H7 (cell line): ENCODE results near the gene PPFIA4. TPM values are rescaled to one million over a fixed set of nuclear protein-coding genes. Genes with fewer than 3 reads are reported as not detected.
"Not testable (repeated sequence)": the region's sequence is repeated elsewhere in the genome, so short reads cannot be mapped to it uniquely, and the experiment has no call there.

Experiments used
- DNase-seq: peaks from one replicate; pipeline ENCODE4 v3.0.0; 2012
- H3K27me3 ChIP-seq: 2 replicates; pipeline ENCODE4 v1.6.0; 2011; ENCODE audit warnings: mild to moderate bottlenecking, low read length; ENCODE audit not compliant: control insufficient read depth, insufficient read depth
- H3K36me3 ChIP-seq: replicated peaks from 2 replicates; pipeline ENCODE4 v1.5.1; 2011; ENCODE audit warnings: low read length; ENCODE audit not compliant: control insufficient read depth, insufficient read depth
- H3K4me3 ChIP-seq: 2 replicates; pipeline ENCODE4 v1.5.1; 2011; ENCODE audit warnings: low read depth, mild to moderate bottlenecking, control low read depth, low read length, moderate library complexity; ENCODE audit not compliant: insufficient read depth
- total RNA-seq: library from RNA; depleted of rRNA; stranded (reverse); fragments of >200 nt; shearing (Covaris generic); gene quantifications from 2 replicates; pipeline ENCODE4 v1.2.3, GENCODE V29; 2014

Gene PPFIA4
- total RNA-seq, 1 experiment from 2014 or later, result 3.1 TPM

DNA sequence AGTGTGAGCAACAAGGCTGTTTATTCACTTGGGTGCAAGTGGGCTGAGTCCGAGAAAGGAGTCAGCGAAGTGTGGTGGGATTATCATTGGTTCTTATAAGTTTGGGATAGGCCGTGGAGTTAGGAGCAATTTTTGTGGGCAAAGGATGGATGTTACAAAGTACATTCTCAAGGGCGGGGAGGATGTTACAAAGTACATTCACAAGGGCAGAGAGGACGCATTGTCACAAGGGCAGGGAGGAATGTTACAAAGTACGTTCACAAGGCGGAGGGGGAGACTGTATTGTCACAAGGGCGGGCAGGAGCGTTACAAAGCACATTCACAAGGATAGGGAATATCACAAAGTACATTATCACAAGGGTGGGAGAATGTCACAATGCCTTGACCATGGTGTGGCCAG is 24.3 kb upstream of the PPFIA4 start:
- H3K27me3 ChIP-seq, result no peaks in the 10 kb centered on the region
- no peak for DNase-seq
- no peak overlapping the region for H3K4me3 ChIP-seq
- H3K36me3 ChIP-seq, result no peaks in the 10 kb centered on the region

DNA sequence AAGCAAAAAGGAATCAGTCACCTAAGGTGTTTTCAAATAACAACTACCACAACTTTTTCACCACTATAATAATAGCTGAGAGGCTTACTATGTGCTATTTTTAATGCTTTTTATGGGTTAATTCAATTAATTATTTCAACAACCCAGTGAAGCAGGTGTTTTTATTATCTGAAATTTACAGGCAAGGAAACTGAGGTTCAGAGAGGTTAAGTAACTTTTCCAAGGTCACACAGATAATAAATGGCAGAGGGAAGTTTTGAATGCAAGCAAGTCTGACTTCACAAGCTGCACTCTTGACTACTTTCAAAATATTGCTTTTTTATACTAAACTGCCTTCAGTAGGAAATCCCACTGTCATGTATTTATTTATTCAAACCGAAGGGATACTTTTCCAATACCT is 23.3 kb upstream of the PPFIA4 start:
- Histone ChIP-seq H3K4me3 (no peak overlapping the region), H3K27me3 (no peaks in the 10 kb centered on the region), H3K36me3 (no peaks in the 10 kb centered on the region)
- no peak for DNase-seq

DNA sequence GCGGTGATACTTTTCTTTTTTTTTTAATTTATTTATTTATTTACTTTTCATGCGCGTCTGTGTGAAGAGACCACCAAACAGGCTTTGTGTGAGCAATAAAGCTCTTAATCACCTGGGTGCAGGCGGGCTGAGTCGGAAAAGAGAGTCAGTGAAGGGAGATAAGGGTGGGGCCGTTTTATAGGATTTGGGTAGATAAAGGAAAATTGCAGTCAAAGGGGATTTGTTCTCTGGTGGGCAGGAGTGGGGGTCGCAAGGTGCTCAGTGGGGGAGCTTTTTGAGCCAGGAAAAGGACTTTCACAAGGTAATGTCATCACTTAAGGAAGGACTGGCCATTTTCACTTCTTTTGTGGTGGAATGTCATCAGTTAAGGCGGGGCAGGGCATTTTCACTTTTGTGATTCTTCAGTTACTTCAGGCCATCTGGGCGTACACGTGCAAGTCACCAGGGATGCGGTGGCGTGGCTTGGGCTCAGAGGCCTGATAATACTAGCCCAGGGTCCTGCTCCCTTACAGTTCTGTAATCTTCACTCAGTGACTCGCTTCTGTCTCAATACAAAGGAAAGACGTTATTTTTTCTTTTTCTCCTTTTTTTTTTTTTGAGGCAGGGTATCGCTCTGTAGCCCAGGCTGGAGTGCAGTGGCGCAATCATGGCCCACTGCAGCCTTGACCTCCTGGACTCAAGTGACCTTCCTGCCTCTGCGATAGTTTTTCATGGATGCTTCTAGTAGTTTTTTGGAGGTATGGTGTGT is 20.7 kb upstream of the PPFIA4 start:
- not testable (repeated sequence) for H3K27me3 ChIP-seq, H3K36me3 ChIP-seq, DNase-seq
- H3K4me3 ChIP-seq, result peak overlapping the region; percentile 95

DNA sequence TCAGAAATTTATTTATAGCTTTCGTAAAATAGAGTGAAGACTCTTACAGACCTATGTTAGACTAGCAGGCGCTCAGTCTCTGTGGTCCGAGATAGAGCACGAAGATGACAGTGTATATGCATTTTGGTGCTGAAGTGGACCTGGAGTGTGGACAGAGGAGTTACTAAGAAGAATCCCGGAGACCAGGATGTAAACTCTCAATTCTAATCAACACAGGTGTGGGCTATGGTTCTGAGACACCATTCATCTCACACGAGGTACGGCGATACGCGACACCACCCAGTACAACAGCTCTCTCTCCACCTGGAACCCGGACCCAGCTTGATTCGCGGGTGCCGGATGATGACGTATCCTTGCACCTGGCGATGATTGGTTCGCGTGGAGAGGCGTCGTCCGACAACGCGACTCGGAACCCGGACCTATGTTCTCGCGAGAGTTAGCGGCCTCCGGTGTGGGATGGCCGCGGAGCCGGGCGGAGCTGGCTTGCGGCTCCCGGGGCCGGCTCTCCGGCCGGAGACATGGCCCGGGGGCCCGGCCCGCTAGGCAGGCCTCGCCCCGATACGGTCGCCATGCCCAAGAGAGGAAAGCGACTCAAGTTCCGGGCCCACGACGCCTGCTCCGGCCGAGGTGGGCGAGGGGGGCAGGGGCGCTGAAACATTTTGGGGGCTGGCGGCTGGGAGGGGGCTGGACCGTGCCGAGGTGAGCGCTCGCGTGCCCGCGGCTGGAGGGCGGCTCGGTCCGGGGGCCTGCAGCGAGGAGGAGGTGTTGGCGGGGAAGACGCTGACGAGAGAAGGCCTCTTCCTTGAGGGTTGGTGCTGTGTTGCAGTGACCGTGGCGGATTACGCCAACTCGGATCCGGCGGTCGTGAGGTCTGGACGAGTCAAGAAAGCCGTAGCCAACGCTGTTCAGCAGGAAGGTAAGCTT is 19.1 kb upstream of the PPFIA4 start, which contains the start of gene TMEM183A:
Gene TMEM183A, plus strand, starts transcription at position 427 of the 924 bp plus-strand sequence. Its CDS starts 92 bp downstream, at position 519.
- H3K27me3 ChIP-seq, result no peaks in the 10 kb centered on the region
- H3K36me3 ChIP-seq, result peaks cover 8% of the 10 kb centered on the region
- peak; percentile 94 for DNase-seq
- peak within 1 kb of the TSS; percentile 95 for H3K4me3 ChIP-seq

DNA sequence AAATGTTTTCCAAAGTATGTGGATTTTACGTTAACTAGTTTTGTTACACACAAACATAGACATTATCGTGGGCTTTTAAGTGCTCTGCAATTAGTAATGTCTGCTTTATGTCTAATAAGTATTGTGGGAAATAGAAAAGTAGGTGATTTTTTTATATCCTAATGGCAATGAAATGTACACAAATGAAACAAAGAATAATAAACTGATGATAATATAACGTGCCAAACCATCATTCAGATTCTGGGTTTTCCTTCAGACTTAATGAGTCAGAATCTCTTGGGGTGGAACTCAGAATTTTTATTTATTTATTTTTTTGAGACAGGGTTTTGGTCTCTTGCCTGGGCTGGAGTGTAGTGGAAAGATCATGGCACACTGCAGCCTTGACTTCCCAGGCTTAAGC is 17.1 kb upstream of the PPFIA4 start:
- peaks cover 10% of the 10 kb centered on the region for H3K36me3 ChIP-seq
- no peak overlapping the region for H3K4me3 ChIP-seq
- no peak for DNase-seq
- no peaks in the 10 kb centered on the region for H3K27me3 ChIP-seq

DNA sequence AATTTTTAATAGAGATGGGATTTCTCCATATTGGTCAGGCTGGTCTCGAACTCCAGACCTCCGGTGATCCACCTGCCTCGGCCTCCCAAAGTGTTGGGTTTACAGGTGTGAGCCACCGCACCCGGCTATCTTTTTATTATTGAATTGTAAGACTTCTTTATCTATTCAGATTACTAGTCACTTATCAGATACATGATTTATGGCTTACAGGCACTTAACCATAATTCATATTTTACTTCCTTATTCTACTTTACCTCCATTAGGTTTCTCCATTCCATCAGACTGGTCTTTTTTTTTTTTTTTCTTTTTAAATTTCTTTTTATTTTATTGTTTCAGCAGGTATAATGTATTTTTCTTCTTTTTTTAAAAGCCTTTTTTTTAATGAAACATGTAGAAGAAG is 14.7 kb upstream of the PPFIA4 start:
- Histone ChIP-seq H3K27me3 (no peaks in the 10 kb centered on the region), H3K36me3 (peaks cover 27% of the 10 kb centered on the region), H3K4me3 (no peak overlapping the region)
- DNase-seq, result no peak

DNA sequence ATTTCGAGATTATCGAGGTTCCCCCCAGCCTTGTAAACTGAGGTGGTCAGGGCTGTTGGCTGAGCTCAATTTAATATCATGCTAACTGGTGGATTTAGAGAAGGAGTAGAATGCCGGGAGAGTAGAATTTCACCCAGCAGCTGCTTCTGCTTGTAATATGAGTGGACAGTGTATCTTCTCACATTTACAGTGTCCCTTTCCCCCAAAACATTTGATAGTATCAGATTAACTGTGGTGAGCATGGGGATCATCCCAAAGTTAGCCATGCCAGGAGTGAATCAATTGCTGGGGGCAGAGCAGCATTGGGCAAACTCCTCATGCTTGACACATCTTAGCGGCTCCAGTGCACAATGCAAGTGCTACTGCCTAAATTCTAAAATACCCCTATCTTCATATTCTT is 9.2 kb upstream of the PPFIA4 start:
- DNase-seq, result no peak
- no peak overlapping the region for H3K4me3 ChIP-seq
- H3K27me3 ChIP-seq, result no peaks in the 10 kb centered on the region
- H3K36me3 ChIP-seq, result peaks cover 54% of the 10 kb centered on the region

DNA sequence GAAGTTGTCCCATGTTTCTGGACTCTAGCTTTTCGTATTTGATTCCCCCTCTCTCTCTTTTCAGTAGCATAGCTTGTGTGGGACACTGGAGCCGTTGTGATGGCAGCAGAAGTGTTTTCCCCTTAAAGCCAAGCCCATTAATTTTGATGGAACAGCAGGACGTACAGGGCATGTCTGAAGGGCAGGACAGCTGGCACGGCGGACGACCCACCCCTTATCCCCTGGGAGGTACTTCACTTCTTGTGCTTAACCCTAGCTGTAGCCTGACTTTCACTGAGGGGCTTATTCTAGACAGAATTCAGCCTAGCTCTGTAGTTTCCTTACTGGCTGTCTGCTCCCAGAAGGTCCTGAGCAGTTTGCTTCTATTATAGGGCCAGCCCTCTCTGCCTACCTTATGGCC is 8.6 kb upstream of the PPFIA4 start:
- no peak overlapping the region for H3K4me3 ChIP-seq
- no peaks in the 10 kb centered on the region for H3K27me3 ChIP-seq
- H3K36me3 ChIP-seq, result peaks cover 53% of the 10 kb centered on the region

DNA sequence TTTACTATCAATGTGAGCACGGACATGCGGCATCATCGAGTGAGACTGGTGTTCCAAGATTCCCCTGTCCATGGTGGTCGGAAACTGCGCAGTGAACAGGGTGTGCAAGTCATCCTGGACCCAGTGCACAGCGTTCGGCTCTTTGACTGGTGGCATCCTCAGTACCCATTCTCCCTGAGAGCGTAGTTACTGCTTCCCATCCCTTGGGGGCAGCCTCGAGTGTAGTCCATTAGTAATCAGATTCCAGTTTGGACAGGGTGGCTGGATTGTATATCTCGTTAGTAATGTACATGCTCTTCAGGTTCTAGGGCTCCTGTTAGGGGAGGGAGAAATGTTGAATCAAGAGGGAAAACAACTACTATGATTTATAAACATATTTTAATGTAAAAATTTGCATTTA is 3.4 kb upstream of the PPFIA4 start:
- not testable (repeated sequence) for H3K4me3 ChIP-seq, DNase-seq
- peaks cover 28% of the 10 kb centered on the region for H3K36me3 ChIP-seq
- peaks cover 15% of the 10 kb centered on the region for H3K27me3 ChIP-seq

More for the DNA sequence above, 8.6 kb upstream of the PPFIA4 start:
- no peak for DNase-seq

DNA sequence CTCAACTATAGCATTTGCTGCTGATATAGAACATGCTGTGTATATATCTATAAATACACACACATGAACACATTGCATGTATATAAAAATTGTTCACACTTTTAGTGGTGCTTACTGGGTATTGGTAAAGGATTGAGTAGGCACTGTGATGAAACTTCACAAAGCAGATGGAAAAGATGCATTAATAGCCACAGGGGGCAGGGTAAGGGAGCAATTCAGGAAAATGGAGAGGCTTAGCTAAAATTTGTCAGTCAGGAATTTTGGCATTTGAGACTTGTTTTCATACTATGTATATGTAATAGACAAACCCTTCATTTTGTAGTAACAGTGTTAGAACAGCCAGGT is 633 bp upstream of the PPFIA4 start:
- peaks cover 15% of the 10 kb centered on the region for H3K36me3 ChIP-seq
- peaks cover 31% of the 10 kb centered on the region for H3K27me3 ChIP-seq
- DNase-seq, result no peak
- H3K4me3 ChIP-seq, result no peak overlapping the region

DNA sequence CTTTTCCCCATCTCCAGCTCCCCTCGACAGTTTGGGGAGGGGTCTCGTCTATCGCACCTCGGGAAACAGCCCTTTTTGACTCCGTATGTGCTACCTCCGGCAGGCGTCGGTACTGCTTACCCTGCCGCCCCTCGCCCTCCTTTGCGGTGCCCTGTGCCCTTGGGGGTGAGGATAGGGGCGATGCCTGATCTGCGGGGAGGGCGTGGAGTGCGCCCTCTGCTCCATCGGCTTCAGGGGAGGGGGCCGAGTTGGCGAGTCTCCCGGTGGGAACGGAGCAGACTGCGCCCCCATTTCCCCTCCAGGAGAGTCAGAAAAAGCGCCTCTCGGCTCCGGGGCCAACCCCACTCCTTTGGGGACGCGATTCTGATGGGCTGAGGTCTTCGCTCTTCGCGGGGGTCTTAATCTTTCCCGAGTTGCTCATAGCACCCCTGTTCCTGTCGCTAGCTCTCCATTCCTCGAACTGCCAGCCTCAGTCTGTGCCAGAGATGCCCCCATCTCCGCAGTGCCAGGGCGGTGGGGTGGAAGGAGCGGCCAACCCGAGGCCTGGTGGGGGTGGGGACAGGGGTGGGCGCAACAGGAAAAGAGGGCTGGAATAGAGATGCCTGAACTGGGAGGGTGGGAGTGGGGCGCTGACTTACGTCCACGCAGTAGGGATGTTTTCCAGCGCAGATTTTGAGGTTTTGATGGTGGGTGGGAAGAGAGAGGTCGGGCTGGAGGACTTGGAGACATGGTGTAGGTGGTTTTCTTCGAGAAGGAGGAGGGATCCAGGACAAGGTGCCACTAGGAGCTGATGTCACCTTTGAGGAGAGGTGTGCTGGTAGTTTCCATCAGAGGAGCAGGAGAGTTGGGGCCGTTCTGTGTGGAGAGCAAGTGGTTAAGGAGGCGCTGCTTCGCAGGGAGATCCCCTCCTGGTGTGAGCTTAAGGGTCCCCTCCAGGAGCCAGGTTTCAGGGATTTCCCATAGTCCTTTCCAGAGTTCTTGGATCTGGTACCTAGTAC is 674 bp downstream of the PPFIA4 start:
- peak overlapping the region; percentile 86 for H3K4me3 ChIP-seq
- peak; percentile 54 for DNase-seq
- peaks cover 6% of the 10 kb centered on the region for H3K36me3 ChIP-seq
- peaks cover 31% of the 10 kb centered on the region for H3K27me3 ChIP-seq

DNA sequence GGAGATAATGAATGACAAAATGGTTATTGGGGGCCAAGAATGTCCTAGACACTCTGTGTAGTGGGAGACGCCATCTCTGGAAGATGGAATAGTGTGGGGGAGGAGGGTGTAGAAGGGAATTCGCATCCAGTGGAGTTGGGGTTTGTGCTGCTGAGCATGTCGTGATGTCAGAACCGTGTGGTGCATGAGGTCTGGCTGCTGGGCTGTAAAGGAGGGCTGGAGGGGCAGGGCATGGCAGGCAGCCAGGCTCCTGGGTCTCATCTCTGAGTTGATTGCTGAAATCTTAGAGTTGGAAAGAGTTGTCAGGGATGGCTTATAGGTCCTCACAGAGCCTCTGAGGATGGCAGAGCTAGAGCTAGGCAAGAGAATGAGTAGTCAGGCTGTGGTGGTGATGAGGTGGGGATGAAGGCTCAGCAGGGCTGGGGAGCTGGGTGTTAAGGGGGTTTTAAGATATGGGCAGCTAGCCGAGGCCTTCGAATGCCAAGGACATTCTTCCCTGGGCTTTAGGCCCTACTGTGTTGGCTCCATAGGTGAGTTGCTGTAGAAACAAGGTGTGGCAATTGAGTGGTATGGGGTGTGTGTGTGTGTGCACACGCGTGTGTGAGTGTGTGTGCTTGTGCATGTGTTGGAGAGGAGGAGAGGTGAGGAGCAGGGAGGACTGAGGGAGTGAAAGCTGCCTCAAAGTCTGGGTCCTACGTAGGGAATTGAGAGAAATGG is 1.9 kb downstream of the PPFIA4 start:
- Histone ChIP-seq H3K4me3 (no peak overlapping the region), H3K36me3 (peaks cover 5% of the 10 kb centered on the region), H3K27me3 (peaks cover 31% of the 10 kb centered on the region)
- peak; percentile 24 for DNase-seq

DNA sequence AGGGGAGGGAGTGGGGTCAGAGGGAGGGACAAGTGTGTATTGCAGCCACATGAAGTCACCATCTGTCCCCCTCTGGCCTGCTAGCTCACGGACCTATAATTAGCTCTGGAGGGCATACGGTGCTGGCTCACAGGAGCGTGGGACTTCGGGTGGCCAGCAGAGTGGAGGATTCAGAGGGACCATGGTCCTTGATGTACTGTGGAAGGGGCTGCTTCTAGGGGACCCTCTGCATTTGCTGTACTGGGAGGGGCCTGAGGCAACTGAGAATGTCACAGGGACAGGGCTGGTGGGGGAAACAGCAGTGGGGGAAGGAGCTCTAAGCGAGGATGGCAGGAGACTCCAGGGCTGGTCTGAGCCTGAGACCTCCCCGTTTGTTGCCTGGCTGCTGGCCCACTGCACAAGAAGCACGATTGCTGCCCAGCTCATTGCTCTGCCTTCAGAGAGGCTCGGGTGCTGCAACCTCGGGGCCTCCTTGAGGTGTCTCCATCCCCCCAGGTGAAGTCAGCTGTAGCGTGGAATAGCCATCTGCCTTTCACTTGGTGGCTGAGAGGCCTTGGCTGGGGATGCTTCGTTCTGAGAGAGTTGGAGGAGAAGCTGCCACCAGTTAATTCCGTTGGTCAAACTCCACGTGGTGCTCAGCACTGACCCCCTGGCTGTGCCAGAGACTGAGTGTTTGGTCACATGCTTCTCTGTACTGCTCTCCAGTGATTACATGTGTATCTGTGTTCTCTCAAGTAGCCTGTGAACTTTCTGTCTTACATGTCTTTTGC is 2.7 kb downstream of the PPFIA4 start:
- Histone ChIP-seq H3K27me3 (peaks cover 31% of the 10 kb centered on the region), H3K36me3 (peaks cover 2% of the 10 kb centered on the region), H3K4me3 (no peak overlapping the region)
- peak; percentile 26 for DNase-seq
